SK-N-SH (cell line): ENCODE data around the gene C14orf93. TPM values are rescaled to one million over a fixed set of nuclear protein-coding genes. Genes with fewer than 3 reads are reported as not detected.

ENCODE experiments used
- CTCF ChIA-PET: fragments of 300-600, 350-600 bp; formaldehyde crosslinking; extraction: SDS; loops from one replicate; lab custom pipeline; 2021; lab: Yijun Ruan, JAX
- POLR2A ChIA-PET: fragments of 350-600 bp; sonication (Branson Sonifier 250); formaldehyde crosslinking; extraction: SDS; loops from one replicate; lab custom pipeline; 2020; ENCODE audit warnings: antibody characterized with exemption, inconsistent platforms; lab: Yijun Ruan, JAX
- DNase-seq: peaks from one replicate; pipeline ENCODE4 v3.0.0; 2012
- H2AFZ ChIP-seq: fragments of 200-600 bp; sonication (generic); 2 replicates; pipeline ENCODE4 v1.8.1; 2016; ENCODE audit warnings: antibody characterized with exemption, mild to moderate bottlenecking, low read depth
- H3F3A ChIP-seq: fragments of 200-600 bp; sonication (generic); replicated peaks from 2 replicates; pipeline ENCODE3; 2016; ENCODE audit warnings: antibody characterized with exemption, mild to moderate bottlenecking; ENCODE audit not compliant: insufficient read depth
- H3K27ac ChIP-seq, 2 experiments: fragments of 200-500 bp in 1 of 2; fragments of 200-600 bp in 1 of 2; sonication (Bioruptor generic) in 1 of 2; sonication (generic), shearing (Covaris generic) in 1 of 2; 2 replicates each; pipeline versions ENCODE4 v1.5.1 to v1.6.1; 2014 to 2016; ENCODE audit warnings: low read depth in 2 of 2, inconsistent platforms in 1 of 2, low read length in 1 of 2, mild to moderate bottlenecking in 1 of 2, mixed read lengths in 1 of 2
- H3K27me3 ChIP-seq: fragments of 200-600 bp; sonication (generic), shearing (Covaris generic); 2 replicates; pipeline ENCODE4 v1.6.1; 2016; ENCODE audit warnings: mixed run types; ENCODE audit not compliant: insufficient read depth
- H3K36me3 ChIP-seq, 2 experiments: fragments of 200-500 bp in 1 of 2; fragments of 200-600 bp in 1 of 2; sonication (Bioruptor generic) in 1 of 2; sonication (generic) in 1 of 2; replicated peaks in 1 of 2; 2 replicates each; pipeline versions ENCODE3 to v1.5.1; 2014 to 2016; ENCODE audit warnings: low read length in 1 of 2, mild to moderate bottlenecking in 1 of 2; ENCODE audit not compliant: insufficient read depth in 2 of 2, control insufficient read depth in 1 of 2
- H3K4me1 ChIP-seq, 2 experiments: fragments of 200-500 bp in 1 of 2; fragments of 200-600 bp in 1 of 2; sonication (Bioruptor generic) in 1 of 2; sonication (generic), shearing (Covaris generic) in 1 of 2; 2 replicates each; pipeline versions ENCODE4 v1.5.1 to v1.6.1; 2014 to 2016; ENCODE audit warnings: low read depth in 1 of 2, low read length in 1 of 2, mixed run types in 1 of 2; ENCODE audit not compliant: insufficient read depth in 2 of 2, control insufficient read depth in 1 of 2
- H3K4me2 ChIP-seq: fragments of 200-600 bp; sonication (generic), shearing (Covaris generic); 2 replicates; pipeline ENCODE4 v1.6.1; 2017; ENCODE audit warnings: mixed run types
- H3K4me3 ChIP-seq, 2 experiments: fragments of 200-500 bp in 1 of 2; fragments of 200-600 bp in 1 of 2; sonication (Bioruptor generic) in 1 of 2; sonication (generic), shearing (Covaris generic) in 1 of 2; 2 replicates each; pipeline versions ENCODE4 v1.5.1 to v1.8.1; 2014 to 2016; ENCODE audit warnings: low read depth in 2 of 2, inconsistent platforms in 1 of 2, low read length in 1 of 2, mild to moderate bottlenecking in 1 of 2, mixed read lengths in 1 of 2, moderate library complexity in 1 of 2
- H3K79me2 ChIP-seq: fragments of 200-600 bp; sonication (generic); 2 replicates; pipeline ENCODE4 v1.8.1; 2017; ENCODE audit warnings: mild to moderate bottlenecking; ENCODE audit not compliant: insufficient read depth
- H3K9ac ChIP-seq: fragments of 200-600 bp; sonication (generic); 2 replicates; pipeline ENCODE4 v1.6.1; 2017; ENCODE audit warnings: mixed run types
- H3K9me2 ChIP-seq: fragments of 200-600 bp; sonication (generic); 2 replicates; pipeline ENCODE4 v1.6.1; 2017; ENCODE audit warnings: mixed run types
- H3K9me3 ChIP-seq: fragments of 200-600 bp; sonication (generic); 2 replicates; pipeline ENCODE4 v1.6.1; 2017; ENCODE audit warnings: mixed run types, mild to moderate bottlenecking, moderate library complexity
- H4K20me1 ChIP-seq: fragments of 200-600 bp; sonication (generic); 2 replicates; pipeline ENCODE4 v1.6.1; 2017; ENCODE audit warnings: mild to moderate bottlenecking, mixed run types; ENCODE audit not compliant: insufficient read depth
- FOXJ3 ChIP-seq: sonication (generic); formaldehyde crosslinking; IDR thresholded peaks from 2 replicates; pipeline ENCODE4 v1.5.1; 2020; ENCODE audit warnings: mild to moderate bottlenecking, missing genetic modification reagents
- FOXM1 ChIP-seq: IDR thresholded peaks from 2 replicates; pipeline ENCODE4 v1.4.0; 2012; ENCODE audit warnings: low read depth, mild to moderate bottlenecking
- GABPA ChIP-seq: IDR thresholded peaks from 2 replicates; pipeline ENCODE4 v1.4.0; 2012; ENCODE audit warnings: low read depth, mild to moderate bottlenecking
- MAX ChIP-seq: IDR thresholded peaks from 2 replicates; pipeline ENCODE4 v1.4.0; 2012; ENCODE audit warnings: low read depth
- POLR2AphosphoS5 ChIP-seq: IDR thresholded peaks from 2 replicates; pipeline ENCODE4 v1.6.1; 2012; ENCODE audit warnings: low read depth, low read length
- RCOR1 ChIP-seq: fragments of 150-350 bp; IDR thresholded peaks from 2 replicates; pipeline ENCODE4 v1.6.1; 2017; ENCODE audit warnings: antibody characterized with exemption, low read length
- SIN3A ChIP-seq: IDR thresholded peaks from 2 replicates; pipeline ENCODE4 v1.6.1; 2012; ENCODE audit warnings: low read depth, mild to moderate bottlenecking, low read length, moderate library complexity, borderline replicate concordance
- TEAD4 ChIP-seq: IDR thresholded peaks from 2 replicates; pipeline ENCODE4 v1.4.0; 2012; ENCODE audit warnings: mild to moderate bottlenecking, borderline replicate concordance; ENCODE audit not compliant: insufficient read depth
- WGBS: methylation state at CpG from one replicate; pipeline ENCODE4 v1.1.6; 2017; ENCODE audit warnings: low lambda C conversion rate; 5-methylcytosine and 5-hydroxymethylcytosine counted together
- polyA plus RNA-seq, 3 experiments: library from polyadenylated mRNA; depleted of rRNA; stranded (reverse); fragments of >200 nt; gene quantifications; 2 replicates each; pipeline ENCODE4 v1.2.3, GENCODE V29; 2012

Gene C14orf93
- polyA plus RNA-seq, 1 of the 3 experiments (the other 2 are of a cell fraction), result 9.1 TPM

GRCh38 chr14:22981090-22981875 lies 28.7 kb downstream of the C14orf93 start:
- H4K20me1 ChIP-seq, result no peaks in the 10 kb centered on the region
- ChIA-PET POLR2A (interaction anchor here (0.7 to 1.4 kb wide), 2 partner anchors 14 to 74 kb away, joined by 3 read pairs; no protein-coding TSS in a partner anchor), CTCF (interaction anchor here (0.7 to 34.9 kb wide), 17 partner anchors 6 to 411 kb away, joined by 3 to 1566 read pairs (median 4); partner anchors contain the start of genes CDH24, PRMT5 and PSMB11)
- H3K79me2 ChIP-seq, result peaks cover 56% of the 10 kb centered on the region
- H3K9ac ChIP-seq, result peak overlapping the region; percentile 87
- H3K9me2 ChIP-seq, result no peaks in the 10 kb centered on the region
- H2AFZ ChIP-seq, result no peak overlapping the region
- no peaks in the 10 kb centered on the region for H3K9me3 ChIP-seq
- peaks cover 23% of the 10 kb centered on the region for H3F3A ChIP-seq
- peaks cover 39 to 49% of the 10 kb centered on the region in 2 experiments for H3K4me1 ChIP-seq
- peak overlapping the region; percentile 94 for H3K4me2 ChIP-seq
- H3K36me3 ChIP-seq, result peaks cover 0 to 7% of the 10 kb centered on the region in 2 experiments
- no peaks in the 10 kb centered on the region for H3K27me3 ChIP-seq
- peak; percentile 70 for DNase-seq
- peak overlapping the region; percentile 48 to 58; a peak in 3 of 4 replicates for H3K27ac ChIP-seq
- no peak for TF ChIP-seq FOXM1
- peak; percentile 32; the same call in 1 of the 2 replicates for TF ChIP-seq SIN3A
- H3K4me3 ChIP-seq, result peak overlapping the region; percentile 82 to 88
- 6% methylated on average over 33 of the region's 76 CpGs for WGBS

GRCh38 chr14:22980672-22981089 lies 29.3 kb downstream of the C14orf93 start:
- TF ChIP-seq RCOR1 (no peak), TEAD4 (peak; percentile 88), GABPA (no peak), POLR2AphosphoS5 (peak; percentile 27; the same call in 1 of the 2 replicates), FOXJ3 (no peak), SIN3A (peak; percentile 52; the same call in 1 of the 2 replicates), MAX (peak; percentile 8; the same call in 1 of the 2 replicates)
- TF ChIP-seq, all 33 proteins: peak for 4
- peak; percentile 43 for DNase-seq
- Histone ChIP-seq H3K79me2 (peaks cover 61% of the 10 kb centered on the region), H3K4me3 (peak overlapping the region; percentile 82 to 88), H3K9ac (peak overlapping the region; percentile 87), H3K27me3 (no peaks in the 10 kb centered on the region), H4K20me1 (no peaks in the 10 kb centered on the region), H3F3A (peaks cover 23% of the 10 kb centered on the region), H3K4me1 (peaks cover 41 to 49% of the 10 kb centered on the region in 2 experiments), H3K36me3 (peaks cover 5 to 7% of the 10 kb centered on the region in 2 experiments), H2AFZ (no peak overlapping the region), H3K27ac (peak overlapping the region; percentile 58 to 92; a peak in 3 of 4 replicates), H3K9me2 (no peaks in the 10 kb centered on the region), H3K9me3 (no peaks in the 10 kb centered on the region), H3K4me2 (peak overlapping the region; percentile 94)
- CTCF ChIA-PET, result interaction anchor here (0.8 to 34.9 kb wide), 7 partner anchors 6 to 158 kb away, joined by 3 to 1566 read pairs (median 36); partner anchors contain the start of genes CDH24, PRMT5 and PSMB11
- WGBS, result 12% methylated on average over 15 of the region's 41 CpGs
- POLR2A ChIA-PET, result no interaction called here
